Stimulated activated CD4-positive, alpha-beta T cell treated with anti-CD3 and anti-CD28 coated beads, TNF-alpha, amount 100 ng/mL, for 4 hours (primary cell): ENCODE data around the gene MSLN.
"Not testable (repeated sequence)": the region's sequence is repeated elsewhere in the genome, so short reads cannot be mapped to it uniquely, and the experiment has no call there.

Experiments used
- DNase-seq, 3 experiments: peaks; one replicate each; pipeline ENCODE4 v3.0.0-alpha.2; 2020; ENCODE audit warnings: low read depth in 3 of 3

Gene MSLN

GRCh38 chr16:775236-775796 is 14.8 kb downstream of the MSLN start:
- DNase-seq: no peak

DNA sequence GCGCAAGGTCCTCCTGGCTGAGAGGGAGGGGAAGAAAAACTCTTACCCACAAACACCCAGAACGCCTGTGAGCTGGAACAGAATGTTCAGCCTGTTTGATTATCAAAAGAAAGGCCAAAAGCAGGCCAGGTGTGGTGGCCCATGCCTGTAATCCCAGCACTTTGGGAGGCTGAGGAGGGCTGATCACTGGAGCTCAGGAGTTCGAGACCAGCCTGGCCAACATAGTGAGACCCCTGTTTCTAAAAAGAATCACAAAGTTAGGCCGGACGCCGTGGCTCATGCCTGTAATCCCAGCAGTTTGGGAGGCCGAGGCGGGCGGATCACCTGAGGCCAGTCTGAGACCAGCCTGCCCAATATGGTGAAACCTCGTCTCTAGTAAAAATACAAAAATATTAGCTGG is 15.8 kb downstream of the MSLN start:
- not testable (repeated sequence) for DNase-seq

GRCh38 chr16:776824-777223 is 16.3 kb downstream of the MSLN start:
- DNase-seq: no peak

DNA sequence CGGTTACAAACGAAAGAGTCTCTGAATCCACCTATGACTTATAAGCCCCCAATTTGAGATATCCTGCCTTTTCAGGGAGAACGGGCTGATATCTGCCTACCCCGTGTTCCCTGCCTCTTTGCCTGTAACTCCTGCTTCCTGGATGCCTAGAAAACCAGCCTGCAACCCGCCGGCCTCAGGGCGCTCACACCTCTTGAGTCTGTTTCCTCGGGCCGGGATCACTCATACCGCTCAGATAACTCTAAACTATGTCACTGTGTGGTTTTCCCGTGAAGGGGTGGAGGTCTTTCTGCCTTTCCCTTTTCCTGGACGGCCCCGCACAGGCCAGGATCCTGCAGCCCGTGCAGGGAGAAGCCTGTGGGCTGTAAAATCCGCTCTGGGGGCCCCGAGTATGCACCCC is 17.3 kb downstream of the MSLN start:
- DNase-seq: no peak

DNA sequence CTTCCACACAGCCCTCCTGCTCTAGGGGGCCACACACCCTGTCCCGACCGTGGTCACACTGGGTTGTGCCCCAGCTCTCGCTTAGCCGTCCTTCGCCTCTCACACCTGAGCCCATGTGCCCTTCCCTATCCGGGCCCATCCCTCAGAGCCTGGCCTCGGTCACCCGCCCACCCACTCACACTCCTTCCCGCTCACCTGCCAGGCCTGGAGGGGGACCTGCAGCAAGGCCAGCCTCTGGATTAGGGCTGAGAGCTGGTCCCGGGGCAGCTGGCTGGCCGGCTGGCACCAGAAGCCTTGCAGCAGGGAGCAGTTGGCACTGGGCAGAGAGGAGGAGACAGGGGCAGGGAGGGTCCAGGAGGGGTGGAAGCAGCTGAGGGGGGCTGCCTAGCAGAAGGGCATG is 17.9 kb downstream of the MSLN start:
- DNase-seq: no peak

DNA sequence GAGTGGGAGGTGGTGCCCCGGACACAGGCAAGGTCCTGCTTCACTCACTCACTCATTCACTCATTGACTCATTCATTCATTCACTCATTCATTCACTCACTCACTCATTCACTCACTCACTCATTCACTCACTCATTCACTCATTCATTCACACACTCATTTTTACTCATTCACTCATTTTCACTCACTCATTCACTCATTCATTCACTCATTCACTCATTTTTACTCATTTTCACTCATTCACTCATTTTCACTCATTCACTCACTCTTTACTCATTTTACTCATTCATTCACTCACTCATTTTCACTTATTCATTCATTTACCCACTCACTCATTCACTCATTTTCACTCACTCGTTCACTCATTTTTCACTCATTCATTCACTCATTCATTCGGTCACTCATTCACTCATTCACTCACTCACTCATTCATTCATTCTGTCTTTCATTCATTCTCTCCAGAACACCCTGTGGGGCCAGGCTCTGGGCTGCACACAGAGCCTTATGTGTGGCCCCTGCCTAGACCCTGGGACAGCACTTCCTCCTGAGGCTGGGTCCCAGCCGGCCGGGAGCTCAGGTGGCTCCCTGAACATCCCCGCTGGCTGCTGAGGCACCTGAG is 18.5 kb downstream of the MSLN start:
- DNase-seq: no peak

GRCh38 chr16:779561-779960 is 19.0 kb downstream of the MSLN start:
- no peak for DNase-seq

GRCh38 chr16:780296-780695 is 19.8 kb downstream of the MSLN start:
- no peak for DNase-seq

- DNase-seq: no peak
These were observed 20.9 kb downstream of the MSLN start for GRCh38 chr16:781346-782010.

DNA sequence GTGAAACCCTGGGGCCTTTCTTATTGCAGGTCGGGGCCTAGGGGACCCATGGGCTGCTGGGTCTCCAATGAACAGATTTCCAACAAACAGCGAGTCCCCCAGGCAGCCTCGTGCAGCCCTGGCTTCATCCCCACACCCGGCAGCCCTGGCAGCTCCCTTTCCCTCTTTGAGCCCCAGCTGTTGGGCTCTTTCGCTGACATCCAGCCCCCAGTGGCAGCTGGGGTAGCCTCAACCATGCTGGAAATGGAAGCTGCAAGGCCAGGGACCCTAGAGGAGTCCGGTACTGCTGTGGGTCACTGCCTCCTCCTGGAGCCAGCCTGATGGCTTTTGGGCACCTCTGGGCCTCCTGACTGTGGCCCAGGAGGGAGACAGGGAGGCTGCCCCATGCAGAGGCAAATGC is 21.7 kb downstream of the MSLN start:
- DNase-seq: no peak

DNA sequence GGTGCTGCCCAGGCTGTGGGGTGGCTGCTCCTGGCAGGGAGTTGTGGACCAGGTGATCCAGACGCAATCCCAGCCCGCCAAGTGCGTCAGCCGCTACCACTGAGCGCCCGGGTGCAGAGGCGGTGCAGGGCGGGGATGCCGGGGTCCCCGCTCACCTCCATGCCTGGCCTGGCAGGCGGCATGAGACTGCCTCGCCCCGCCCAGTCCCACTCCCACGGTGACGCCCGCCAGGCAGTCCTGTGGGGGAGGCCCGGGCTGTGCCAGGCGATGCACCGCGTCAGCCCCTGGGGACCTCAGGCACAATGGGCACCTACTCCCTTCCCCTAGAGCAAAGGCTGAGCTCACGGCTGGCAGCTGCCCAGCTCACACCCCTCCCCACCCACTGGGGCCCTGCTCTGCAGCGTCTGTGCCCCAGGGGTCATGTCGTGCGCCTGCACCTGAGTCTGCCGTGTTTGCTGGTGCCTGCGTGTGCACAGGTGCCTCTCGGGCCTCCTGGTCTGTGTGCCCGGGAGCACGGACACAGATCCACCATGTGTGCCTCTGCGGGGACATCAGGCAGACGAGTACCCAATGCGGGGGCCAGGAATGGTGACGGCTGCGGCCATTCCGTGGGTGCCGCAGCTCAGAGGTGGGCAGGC is 22.4 kb downstream of the MSLN start:
- no peak for DNase-seq

GRCh38 chr16:783404-784161 is 23.0 kb downstream of the MSLN start:
- DNase-seq: no peak

GRCh38 chr16:784431-784830 is 23.9 kb downstream of the MSLN start:
- DNase-seq: no peak

DNA sequence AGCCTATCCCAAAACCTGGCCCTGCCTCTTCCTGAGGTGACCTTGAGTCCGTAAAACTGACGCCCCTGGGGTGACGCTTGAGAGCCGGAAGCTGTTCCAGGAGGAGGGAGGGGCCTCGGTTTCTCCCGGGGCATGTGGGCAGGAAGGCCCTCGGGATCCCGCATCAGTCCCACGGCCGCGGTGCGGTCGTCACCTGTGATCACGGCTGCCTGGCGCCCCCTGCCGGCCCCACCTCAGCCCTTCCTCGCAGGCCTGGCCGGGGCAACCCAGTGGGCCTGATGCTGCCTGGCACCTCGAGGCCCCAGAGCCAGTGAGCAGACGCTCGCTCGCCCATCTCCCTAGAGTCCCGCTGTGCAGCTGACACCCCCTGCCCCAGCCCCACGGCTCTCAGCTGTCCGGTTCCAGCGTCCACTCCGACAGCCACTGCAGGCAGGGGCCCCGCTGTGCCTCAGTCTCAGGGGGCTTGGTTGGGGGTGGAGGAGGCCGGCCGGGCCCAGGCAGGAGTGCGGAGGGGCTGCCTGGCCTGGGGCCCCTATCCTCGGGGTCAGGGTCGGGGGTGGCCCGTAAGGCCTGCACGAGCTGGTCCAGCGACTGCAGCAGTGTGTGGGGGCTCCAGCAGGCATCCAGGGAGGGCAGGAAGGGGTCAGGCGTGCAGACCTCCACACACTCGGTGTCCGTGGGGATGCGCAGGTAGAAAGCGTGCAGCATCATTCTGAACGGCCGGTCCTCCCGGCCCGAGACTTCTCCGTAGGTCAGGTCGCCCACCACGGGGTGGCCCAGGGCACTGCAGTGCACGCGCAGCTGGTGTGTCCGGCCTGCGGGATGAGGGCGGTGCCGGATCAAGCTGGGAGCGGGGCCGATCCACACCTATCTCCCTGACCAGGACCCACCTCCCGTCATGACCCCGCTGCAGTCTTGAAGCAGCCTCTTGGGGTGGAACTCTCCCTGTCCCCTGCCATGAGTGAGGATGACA is 25.3 kb downstream of the MSLN start:
- peak; percentile 56 to 65 (median 58) for DNase-seq

GRCh38 chr16:787321-787966 is 26.9 kb downstream of the MSLN start:
- DNase-seq: no peak

DNA sequence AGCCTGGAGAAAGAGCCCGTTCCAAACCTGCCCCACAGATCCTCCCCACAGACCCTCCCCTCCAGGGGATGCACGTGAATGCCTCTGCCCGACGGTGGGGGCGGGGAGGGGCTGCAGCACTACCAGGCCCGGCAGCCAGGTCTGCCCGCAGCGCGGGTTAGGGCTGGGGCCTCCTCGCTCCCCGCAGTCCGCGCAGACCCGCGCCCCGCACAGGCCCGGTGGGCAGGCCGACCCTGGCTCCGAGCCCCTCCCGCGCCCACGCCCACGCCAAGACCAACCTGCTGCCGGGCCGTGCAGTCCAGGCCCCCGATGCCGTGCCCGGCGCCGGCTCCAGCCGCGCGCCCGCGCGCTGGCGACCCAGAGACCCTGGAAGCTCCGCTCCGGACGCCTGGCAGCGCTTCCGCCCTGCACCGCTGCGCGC is 27.5 kb downstream of the MSLN start, which contains the start of gene RPUSD1:
RPUSD1 (minus strand) TSS at position 404 of the 421 bp plus-strand sequence. CDS start 644 bp downstream, outside the sequence.
- DNase-seq: no peak

DNA sequence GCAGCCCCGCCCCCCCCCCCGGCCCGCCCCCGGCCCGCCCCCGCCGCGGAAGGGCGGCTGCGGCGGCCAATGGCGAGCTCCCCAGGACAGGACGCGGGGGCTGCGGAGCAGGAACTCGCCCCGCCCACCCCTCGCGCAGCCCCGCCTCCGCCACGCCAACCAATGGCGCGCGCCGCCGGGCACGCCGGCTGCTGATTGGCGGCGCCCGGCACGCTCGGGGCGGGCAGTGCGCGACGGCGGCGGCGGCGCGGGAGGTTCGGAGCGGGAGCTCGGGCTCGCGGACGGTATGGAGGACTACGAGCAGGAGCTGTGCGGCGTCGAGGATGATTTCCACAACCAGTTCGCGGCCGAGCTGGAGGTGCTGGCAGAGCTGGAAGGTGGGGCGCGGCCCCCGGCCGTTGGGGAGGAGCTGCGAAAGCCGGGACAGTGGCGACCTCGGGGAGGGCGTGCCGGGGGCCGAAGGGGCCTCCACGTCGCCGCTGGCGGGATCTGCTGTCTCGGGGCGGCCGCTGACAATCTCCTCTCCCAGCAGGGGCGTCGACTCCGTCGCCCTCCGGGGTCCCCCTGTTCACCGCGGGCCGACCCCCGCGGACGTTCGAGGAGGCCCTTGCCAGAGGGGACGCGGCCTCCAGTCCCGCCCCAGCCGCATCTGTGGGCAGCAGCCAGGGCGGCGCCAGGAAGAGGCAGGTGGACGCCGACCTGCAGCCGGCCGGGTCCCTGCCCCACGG is 28.0 kb downstream of the MSLN start, which contains the start of gene CHTF18:
CHTF18 (plus strand) TSS at position 222 of the 728 bp plus-strand sequence; CDS start at position 287, 65 bp downstream.
- DNase-seq: peak; percentile 88 to 92 (median 91)

- DNase-seq: no peak
These were observed 28.8 kb downstream of the MSLN start for GRCh38 chr16:789191-789850.

DNA sequence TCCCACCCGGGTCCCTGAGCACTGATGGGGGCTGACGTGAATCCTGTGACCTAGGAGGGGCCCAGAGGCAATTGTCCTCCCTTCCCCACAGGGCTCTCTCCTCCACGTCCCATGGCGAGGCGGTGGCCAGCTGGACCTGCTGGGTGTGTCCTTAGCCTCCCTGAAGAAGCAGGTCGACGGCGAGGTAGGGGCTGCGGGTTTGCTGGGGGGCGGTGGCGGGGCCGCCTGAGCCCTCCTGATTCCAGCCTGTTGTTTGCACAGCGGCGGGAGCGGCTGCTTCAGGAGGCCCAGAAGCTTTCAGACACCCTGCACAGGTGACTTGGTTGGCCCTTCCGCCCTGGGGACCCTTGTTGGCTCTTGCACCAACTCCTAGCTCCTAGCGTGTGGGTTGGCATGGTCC is 29.6 kb downstream of the MSLN start:
- no peak for DNase-seq
